Measurements from ENCODE around the gene APP. TPM values are rescaled to one million over a fixed set of nuclear protein-coding genes. Genes with fewer than 3 reads are reported as not detected.

APP gene
- total RNA-seq, 1 donor = 404 TPM

DNA sequence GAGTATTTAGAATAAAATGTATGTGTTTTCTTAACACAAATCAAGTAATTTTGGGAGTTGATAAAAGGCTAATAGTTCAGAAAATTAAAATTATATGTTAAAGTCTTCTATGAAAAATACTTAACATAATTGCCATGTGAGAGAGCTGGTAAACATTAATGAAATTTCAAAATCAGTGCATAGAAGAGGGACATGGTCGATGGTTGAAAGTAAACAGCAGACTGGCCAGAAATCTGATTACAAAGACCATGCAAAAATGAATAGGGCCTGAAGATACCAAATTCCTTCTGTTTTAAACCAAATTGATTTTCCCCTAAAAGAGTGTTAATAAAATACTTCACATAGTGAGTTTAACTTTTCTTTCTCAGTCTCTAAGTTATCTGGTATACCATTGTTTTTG lies 307.5 kb downstream of the APP start:
- TF ChIP-seq, protein P1, sequence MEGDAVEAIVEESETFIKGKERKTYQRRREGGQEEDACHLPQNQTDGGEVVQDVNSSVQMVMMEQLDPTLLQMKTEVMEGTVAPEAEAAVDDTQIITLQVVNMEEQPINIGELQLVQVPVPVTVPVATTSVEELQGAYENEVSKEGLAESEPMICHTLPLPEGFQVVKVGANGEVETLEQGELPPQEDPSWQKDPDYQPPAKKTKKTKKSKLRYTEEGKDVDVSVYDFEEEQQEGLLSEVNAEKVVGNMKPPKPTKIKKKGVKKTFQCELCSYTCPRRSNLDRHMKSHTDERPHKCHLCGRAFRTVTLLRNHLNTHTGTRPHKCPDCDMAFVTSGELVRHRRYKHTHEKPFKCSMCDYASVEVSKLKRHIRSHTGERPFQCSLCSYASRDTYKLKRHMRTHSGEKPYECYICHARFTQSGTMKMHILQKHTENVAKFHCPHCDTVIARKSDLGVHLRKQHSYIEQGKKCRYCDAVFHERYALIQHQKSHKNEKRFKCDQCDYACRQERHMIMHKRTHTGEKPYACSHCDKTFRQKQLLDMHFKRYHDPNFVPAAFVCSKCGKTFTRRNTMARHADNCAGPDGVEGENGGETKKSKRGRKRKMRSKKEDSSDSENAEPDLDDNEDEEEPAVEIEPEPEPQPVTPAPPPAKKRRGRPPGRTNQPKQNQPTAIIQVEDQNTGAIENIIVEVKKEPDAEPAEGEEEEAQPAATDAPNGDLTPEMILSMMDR (IDR thresholded peaks at IDR 0.05; ENCODE audit: insufficient read depth, low read length) = no peak
- no peak overlapping the region for H3K4me3 ChIP-seq (ENCODE audit: low read depth, low read length)
- DNase-seq (ENCODE audit: low read depth) = no peak

DNA sequence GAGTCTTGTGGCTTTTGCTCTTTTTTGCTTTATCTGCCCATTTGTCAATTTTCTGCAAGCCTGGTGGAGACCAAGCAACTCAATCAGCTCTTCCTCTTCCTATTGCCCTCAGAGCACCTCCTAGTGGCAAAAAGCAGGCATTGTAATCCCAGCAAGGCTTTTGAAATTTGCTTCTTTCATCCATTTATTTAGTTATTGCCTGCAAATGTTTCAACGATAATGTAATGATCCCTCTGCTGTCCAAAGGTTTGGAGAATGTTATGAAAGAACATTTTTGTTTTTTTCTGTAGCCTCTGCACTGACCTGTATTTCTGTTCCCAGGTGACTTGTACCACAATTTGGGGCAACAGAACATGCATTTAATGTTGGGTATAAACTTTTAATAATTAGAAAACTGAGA lies 308.0 kb downstream of the APP start:
- TF ChIP-seq, protein P1 (IDR thresholded peaks at IDR 0.05; ENCODE audit: insufficient read depth, low read length) = peak; percentile 81
- H3K4me3 ChIP-seq (ENCODE audit: low read depth, low read length) = no peak overlapping the region
- peak; percentile 64 for DNase-seq (ENCODE audit: low read depth)

- no peak for DNase-seq (ENCODE audit: low read depth)
- H3K4me3 ChIP-seq (ENCODE audit: low read depth, low read length) = no peak overlapping the region
- TF ChIP-seq, protein P1 (IDR thresholded peaks at IDR 0.05; ENCODE audit: insufficient read depth, low read length) = no peak
Measured at GRCh38 chr21:25862112-25862511, 308.5 kb downstream of the APP start.

DNA sequence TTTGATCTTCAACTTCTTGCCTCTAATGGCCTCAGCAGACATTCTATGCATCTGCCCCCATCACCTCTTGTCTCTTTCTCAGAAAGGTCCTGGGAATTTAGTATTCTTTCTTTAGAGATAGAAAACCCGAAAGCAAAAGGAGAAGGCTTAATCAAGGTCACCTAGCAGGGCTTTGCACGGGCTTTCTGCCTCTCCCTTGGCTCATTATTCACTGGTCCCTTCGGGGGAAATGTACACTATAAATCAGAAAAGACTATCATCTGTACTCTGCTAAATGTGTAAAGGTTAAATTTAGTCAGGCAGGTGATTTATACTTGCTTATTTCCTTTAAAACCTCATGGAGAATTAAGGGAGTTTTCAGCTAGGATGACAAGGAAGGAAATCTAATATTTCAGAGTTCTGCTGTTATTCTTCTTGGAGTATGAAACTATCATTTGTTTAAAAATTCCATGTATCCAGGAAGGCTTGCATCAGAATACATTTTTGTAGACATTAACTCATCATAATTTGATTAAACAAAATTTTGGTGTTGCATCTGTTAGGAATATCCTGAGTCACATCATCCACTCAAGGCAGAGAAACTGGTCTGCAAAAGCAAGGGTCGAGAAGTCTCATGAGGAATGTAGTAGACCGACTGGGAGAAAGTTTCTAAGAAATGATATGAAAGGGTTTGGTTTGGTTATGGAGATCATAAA lies 311.2 kb downstream of the APP start:
- H3K4me3 ChIP-seq (ENCODE audit: low read depth, low read length) = no peak overlapping the region

DNA sequence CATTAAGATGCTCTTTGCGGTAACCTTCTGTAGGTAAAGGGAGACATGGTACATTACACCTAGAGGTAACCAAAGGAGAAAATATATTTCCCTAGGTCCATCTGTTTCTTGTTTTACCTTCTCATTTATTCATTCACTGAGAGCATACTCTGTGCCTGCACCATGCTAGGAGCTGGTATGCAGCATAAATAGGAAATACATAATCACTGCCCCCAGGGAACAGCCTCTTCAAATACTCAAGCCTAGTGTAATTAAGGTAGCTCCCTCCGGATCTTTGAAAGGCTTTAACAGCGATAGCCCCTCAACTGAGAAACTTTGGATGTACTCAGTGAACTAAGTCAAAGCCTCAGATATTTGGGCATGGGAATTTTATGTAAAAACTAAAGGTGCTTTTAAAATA lies 312.2 kb downstream of the APP start:
- H3K4me3 ChIP-seq (ENCODE audit: low read depth, low read length) = no peak overlapping the region
- DNase-seq (ENCODE audit: low read depth) = no peak
- TF ChIP-seq, protein P1 (IDR thresholded peaks at IDR 0.05; ENCODE audit: insufficient read depth, low read length) = no peak

More for the DNA sequence above, 311.2 kb downstream of the APP start:
- peak; percentile 28 for DNase-seq (ENCODE audit: low read depth)
- TF ChIP-seq, protein P1 (IDR thresholded peaks at IDR 0.05; ENCODE audit: insufficient read depth, low read length) = no peak

GRCh38 chr21:25857308-25858074 lies 313.1 kb downstream of the APP start:
- TF ChIP-seq, protein P1 (IDR thresholded peaks at IDR 0.05; ENCODE audit: insufficient read depth, low read length) = no peak
- peak; percentile 24 for DNase-seq (ENCODE audit: low read depth)
- no peak overlapping the region for H3K4me3 ChIP-seq (ENCODE audit: low read depth, low read length)
